ENCODE measurements around the gene TWIST2.

Gene TWIST2

GRCh38 chr2:238893349-238894000 lies 45.6 kb downstream of the TWIST2 start:
- DNase-seq = no peak

- DNase-seq = no peak
Measured at GRCh38 chr2:238894226-238894949, 46.5 kb downstream of the TWIST2 start.

GRCh38 chr2:238894950-238895298 lies 47.0 kb downstream of the TWIST2 start:
- no peak for DNase-seq

GRCh38 chr2:238895361-238895882 lies 47.5 kb downstream of the TWIST2 start:
- no peak for DNase-seq

- no peak for DNase-seq
Measured at GRCh38 chr2:238895891-238896600, 48.2 kb downstream of the TWIST2 start.

GRCh38 chr2:238896641-238897040 lies 48.8 kb downstream of the TWIST2 start:
- no peak for DNase-seq

- DNase-seq = no peak
Measured at GRCh38 chr2:238897122-238897880, 49.4 kb downstream of the TWIST2 start.

GRCh38 chr2:238897911-238898311 lies 50.0 kb downstream of the TWIST2 start:
- DNase-seq = no peak

- no peak for DNase-seq
Measured at GRCh38 chr2:238898534-238899281, 50.8 kb downstream of the TWIST2 start.

- DNase-seq = no peak
Measured at GRCh38 chr2:238899386-238899785, 51.5 kb downstream of the TWIST2 start.

- no peak for DNase-seq
Measured at GRCh38 chr2:238900511-238900910, 52.6 kb downstream of the TWIST2 start.

- DNase-seq = no peak
Measured at GRCh38 chr2:238901461-238902057, 53.7 kb downstream of the TWIST2 start.

GRCh38 chr2:238902285-238902684 lies 54.4 kb downstream of the TWIST2 start:
- no peak for DNase-seq

- DNase-seq = no peak
Measured at GRCh38 chr2:238903141-238903540, 55.3 kb downstream of the TWIST2 start.

GRCh38 chr2:238904177-238904576 lies 56.3 kb downstream of the TWIST2 start:
- DNase-seq = no peak

- DNase-seq = no peak
Measured at GRCh38 chr2:238904716-238905115, 56.8 kb downstream of the TWIST2 start.

GRCh38 chr2:238905224-238905623 lies 57.3 kb downstream of the TWIST2 start:
- no peak for DNase-seq

GRCh38 chr2:238905644-238906043 lies 57.8 kb downstream of the TWIST2 start:
- no peak for DNase-seq

GRCh38 chr2:238906254-238906935 lies 58.5 kb downstream of the TWIST2 start:
- DNase-seq = no peak

- DNase-seq = no peak
Measured at GRCh38 chr2:238906936-238907716, 59.2 kb downstream of the TWIST2 start.
